ENCODE data around the gene RAD51B.

DNA sequence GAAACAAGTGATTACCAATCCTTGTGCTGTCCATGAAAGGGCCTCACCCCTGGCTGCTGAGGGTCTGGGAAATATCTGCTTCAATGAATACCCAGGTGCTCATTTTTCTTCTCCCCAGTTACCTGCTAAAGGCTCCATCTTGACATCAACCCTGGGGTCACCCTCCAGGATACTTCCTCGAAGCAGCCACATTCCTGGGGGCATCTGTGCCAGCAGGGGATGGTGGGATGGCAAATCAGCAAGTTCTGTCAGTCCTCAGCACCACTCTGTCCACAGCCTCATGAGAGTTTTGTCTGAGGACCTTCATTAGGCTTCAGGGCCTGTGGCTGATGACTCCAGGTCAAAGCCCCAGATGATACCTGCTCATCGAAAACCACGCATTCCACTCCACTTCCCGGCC, 848.4 kb downstream of the RAD51B start:
- TF ChIP-seq RBBP5 (IDR thresholded peaks at IDR 0.05; ENCODE audit: borderline replicate concordance, insufficient read depth, low read length, poor library complexity, severe bottlenecking), result no peak
- TF ChIP-seq SP2 (IDR thresholded peaks at IDR 0.05; ENCODE audit: extremely low read depth, low read depth, low read length, poor library complexity, severe bottlenecking), result no peak
- no peak for TF ChIP-seq SREBF2 (CRISPR knock-in tag; IDR thresholded peaks at IDR 0.05)
- no peak for TF ChIP-seq TARDBP (IDR thresholded peaks at IDR 0.05)
- no peak for TF ChIP-seq FOXK2 (conservative IDR thresholded peaks at IDR 0.05 in 1 of 2, IDR thresholded peaks at IDR 0.05 in 1 of 2; ENCODE audit: low read depth in 2 of 2)
- no peak for TF ChIP-seq PCBP2 (IDR thresholded peaks at IDR 0.05; ENCODE audit: low read depth, low read length, poor library complexity, severe bottlenecking)
- no peak for TF ChIP-seq ZNF232 (CRISPR knock-in tag; IDR thresholded peaks at IDR 0.05)
- no peak for TF ChIP-seq U2AF2 (optimal IDR thresholded peaks at IDR 0.05; ENCODE audit: low read depth, low read length)
- TF ChIP-seq, protein P1, sequence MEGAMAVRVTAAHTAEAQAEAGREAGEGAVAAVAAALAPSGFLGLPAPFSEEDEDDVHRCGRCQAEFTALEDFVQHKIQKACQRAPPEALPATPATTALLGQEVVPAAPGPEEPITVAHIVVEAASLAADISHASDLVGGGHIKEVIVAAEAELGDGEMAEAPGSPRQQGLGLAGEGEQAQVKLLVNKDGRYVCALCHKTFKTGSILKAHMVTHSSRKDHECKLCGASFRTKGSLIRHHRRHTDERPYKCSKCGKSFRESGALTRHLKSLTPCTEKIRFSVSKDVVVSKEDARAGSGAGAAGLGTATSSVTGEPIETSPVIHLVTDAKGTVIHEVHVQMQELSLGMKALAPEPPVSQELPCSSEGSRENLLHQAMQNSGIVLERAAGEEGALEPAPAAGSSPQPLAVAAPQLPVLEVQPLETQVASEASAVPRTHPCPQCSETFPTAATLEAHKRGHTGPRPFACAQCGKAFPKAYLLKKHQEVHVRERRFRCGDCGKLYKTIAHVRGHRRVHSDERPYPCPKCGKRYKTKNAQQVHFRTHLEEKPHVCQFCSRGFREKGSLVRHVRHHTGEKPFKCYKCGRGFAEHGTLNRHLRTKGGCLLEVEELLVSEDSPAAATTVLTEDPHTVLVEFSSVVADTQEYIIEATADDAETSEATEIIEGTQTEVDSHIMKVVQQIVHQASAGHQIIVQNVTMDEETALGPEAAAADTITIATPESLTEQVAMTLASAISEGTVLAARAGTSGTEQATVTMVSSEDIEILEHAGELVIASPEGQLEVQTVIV (CRISPR knock-in tag; IDR thresholded peaks at IDR 0.05; ENCODE audit: borderline replicate concordance), result no peak

Measured in K562 (cell line).